Fibroblast of skin of back (primary cell): Measurements from ENCODE around the gene PTEN. TPM values are rescaled to one million over a fixed set of nuclear protein-coding genes. Genes with fewer than 3 reads are reported as not detected.
"Not testable (repeated sequence)": the region's sequence is repeated elsewhere in the genome, so short reads cannot be mapped to it uniquely, and the experiment has no call there.

Experiments used
- DNase-seq: peaks from one replicate; pipeline ENCODE4 v3.0.0-alpha.2; 2013
- polyA plus RNA-seq, 2 experiments: library from polyadenylated mRNA; unstranded; fragments of 120-200 nt; gene quantifications; one replicate each; pipeline ENCODE4 v1.2.1, GENCODE V29; 2013; ENCODE audit not compliant: insufficient read length in 2 of 2

Gene PTEN
- polyA plus RNA-seq (2013, experiment 1 of 2; ENCODE audit: insufficient read length) = 59.9 TPM
- 79.4 TPM for polyA plus RNA-seq (2013, experiment 2 of 2; ENCODE audit: insufficient read length)

DNA sequence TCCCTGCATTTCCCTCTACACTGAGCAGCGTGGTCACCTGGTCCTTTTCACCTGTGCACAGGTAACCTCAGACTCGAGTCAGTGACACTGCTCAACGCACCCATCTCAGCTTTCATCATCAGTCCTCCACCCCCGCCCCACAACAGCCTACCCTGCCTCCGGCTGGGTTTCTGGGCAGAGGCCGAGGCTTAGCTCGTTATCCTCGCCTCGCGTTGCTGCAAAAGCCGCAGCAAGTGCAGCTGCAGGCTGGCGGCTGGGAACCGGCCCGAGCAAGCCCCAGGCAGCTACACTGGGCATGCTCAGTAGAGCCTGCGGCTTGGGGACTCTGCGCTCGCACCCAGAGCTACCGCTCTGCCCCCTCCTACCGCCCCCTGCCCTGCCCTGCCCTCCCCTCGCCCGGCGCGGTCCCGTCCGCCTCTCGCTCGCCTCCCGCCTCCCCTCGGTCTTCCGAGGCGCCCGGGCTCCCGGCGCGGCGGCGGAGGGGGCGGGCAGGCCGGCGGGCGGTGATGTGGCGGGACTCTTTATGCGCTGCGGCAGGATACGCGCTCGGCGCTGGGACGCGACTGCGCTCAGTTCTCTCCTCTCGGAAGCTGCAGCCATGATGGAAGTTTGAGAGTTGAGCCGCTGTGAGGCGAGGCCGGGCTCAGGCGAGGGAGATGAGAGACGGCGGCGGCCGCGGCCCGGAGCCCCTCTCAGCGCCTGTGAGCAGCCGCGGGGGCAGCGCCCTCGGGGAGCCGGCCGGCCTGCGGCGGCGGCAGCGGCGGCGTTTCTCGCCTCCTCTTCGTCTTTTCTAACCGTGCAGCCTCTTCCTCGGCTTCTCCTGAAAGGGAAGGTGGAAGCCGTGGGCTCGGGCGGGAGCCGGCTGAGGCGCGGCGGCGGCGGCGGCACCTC, at the start of gene PTEN, which contains the start of gene KLLN:
PTEN (plus strand) TSS at position 573 of the 891 bp plus-strand sequence. CDS start 845 bp downstream, outside the sequence.
KLLN (minus strand) TSS at position 481 of the 891 bp plus-strand sequence. CDS start 1,046 bp downstream, outside the sequence.
- DNase-seq = peak; percentile 92

DNA sequence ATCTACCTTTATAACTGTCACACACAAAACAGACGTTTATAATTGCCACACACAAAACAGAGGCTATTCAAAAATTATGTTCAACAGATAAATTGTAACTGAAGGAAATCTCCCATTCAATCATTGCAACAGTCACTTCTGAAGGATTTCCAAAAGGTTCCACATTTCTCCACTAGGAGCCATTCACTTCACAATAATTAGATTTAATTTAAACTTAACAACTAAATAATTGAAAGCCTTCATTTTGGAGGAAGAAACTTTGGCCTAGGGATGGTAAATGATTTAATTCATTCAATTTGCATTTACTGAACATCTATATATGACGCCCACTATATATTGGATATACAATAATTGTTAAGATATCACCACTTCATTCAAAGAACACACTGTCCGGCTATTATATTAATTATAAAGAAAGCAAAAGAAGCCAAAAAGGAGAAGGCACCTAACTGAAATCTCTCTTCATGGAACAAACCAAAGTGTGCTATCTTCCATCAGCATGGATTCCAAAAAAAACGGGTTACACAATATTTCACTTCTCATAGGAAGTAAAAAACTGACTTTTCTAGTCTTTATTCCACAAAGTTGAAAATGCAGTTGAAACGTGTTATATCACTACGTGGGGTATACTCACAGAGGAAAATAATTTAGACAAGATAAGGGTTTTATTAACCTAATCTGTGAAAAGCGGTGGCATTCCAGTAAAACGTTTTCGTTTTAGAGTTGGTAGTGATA, 47.1 kb upstream of the PTEN start:
- peak; percentile 6 for DNase-seq

DNA sequence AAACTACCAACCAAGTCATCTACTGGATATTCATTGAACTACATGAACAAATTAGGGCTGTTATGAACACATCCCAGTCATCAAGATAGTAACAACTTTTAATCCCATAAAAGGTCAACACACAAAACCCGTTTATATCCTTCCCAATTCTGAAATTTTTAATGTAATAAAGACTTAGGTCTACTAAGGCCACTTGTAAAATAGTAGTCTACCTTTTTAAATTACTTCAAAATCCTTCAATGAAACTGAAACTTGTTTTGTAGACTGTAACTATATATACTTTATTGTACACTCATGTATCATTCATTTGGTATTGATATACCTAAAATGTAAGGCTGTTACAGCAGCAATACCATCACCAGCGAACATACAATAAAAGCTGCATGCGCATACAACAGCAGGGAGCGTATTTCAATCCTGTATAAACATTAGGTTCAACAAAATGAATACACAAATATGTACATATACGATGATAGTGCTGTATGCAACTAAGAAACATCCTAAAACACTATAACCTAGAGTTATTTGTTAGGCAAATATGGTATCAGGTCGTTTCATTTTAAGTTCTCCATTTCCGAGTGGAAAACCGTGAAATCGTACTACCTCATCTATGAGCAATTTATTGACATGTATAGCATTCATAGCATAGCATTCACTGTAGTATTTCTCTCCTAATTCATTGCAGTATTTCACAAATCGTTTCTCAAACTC, 46.4 kb upstream of the PTEN start:
- peak; percentile 6 for DNase-seq

DNA sequence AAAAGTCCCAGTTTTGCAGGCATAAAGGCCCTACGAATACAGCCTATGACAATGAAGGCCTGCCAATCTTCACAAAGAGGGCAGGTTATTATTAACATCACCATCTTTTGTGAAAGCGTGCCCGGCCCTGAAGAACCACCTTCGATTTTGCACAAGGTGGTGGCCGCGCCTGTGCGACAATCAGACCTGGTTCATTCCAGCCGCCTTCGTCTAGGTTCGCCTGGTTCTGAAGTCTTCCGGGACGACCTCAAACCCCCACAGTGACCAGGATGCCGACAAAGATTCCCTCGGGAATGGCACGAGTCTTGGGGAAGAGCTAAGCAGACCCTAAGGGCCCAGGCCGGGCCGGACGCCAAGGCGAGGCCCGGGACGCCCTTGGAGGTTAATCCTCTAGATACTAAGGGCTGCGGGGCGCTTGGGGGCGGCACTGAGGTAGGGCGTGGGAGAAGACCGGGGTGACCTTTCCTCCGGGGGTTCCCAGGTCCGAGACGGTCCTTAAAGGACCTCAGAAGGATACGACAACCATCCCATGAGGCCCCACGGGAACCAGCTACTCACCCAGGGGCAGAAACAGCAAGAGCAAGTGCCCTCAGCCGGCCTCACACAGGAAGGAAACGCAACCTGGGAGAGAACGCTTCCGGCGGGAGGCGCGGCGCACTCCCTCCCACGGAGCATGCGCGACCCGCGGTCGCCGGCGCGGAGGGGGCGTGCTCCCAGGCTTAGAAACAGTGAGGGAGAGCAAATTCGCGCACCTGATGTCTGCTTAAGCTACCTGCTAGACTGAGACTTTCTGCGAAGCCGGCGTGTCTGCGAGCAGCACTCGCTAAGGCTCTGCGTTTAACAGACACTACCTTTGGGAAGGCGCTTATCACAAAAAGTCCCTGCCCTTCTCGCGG, 45.6 kb upstream of the PTEN start, which contains the start of gene ATAD1:
ATAD1 (minus strand) TSS at position 618 of the 896 bp plus-strand sequence. CDS start 3,627 bp downstream, outside the sequence.
- DNase-seq = peak; percentile 85

DNA sequence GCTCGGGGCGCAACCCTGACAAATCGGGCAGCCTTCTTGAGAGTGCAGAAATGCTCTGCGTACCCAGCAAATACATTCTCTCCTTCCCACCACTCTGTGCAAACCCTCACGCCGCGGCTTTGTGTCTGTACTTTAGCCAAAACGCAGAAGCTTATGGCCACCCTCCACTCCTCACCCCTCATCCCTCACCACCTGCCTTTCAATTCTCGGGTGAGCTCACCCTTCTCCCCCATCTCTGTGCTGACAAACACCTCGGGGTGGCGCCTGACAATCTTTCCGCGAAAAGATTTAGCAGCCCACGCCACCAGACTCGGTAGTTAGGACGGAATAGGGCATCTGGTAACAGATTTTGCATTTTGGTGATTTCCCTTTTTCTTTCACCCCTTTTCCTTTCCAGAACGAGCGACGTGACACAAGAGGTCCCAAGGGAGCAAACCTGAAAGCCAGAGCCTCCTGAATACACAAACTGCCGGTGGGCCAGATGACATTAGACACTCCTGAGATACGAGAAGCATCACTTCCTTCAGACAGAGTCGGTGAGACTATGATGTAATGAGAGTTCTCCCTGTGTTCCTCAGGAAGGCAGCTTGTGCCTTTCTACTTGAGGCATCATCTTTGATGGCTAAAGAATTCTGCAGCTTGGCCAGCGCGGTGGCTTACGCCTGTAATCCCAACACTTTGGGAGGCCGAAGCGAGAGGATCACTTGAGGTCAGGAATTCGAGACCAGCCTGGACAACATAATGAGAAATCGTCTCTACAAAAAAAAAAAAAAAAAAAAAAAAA, 44.7 kb upstream of the PTEN start:
- peak; percentile 26 for DNase-seq

DNA sequence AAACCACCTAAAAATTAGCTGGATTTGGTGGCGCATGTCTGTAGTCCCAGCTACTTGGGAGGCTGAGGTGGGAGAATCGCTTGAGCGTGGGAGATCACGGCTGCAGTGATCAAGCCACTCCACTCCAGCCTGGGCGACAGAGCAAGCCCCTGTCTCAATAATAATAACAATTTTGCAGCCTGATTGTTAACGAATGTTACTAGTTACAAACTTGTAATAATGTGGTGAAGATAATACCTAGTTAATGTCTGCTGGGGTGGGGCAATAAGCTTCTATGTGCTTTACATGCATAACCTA, 44.2 kb upstream of the PTEN start:
- no peak for DNase-seq

DNA sequence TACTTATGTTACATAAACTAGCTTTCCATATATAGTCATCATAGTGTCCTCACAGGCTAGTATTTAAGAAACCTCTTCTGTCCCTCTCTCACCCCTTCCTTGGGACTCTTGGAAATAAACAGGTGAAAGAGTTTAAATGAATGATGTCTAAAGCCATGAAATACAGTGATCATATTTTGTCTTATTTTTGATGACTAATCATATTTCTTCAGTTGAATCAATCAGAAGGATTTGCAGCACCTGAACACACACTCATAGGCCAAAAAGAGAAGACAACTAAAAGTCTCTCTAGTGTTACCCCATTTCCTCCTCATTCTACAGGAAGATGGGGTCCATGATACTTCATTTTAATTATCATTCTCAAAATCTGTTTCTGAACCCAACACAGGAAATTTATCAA, 36.8 kb upstream of the PTEN start:
- DNase-seq = no peak

DNA sequence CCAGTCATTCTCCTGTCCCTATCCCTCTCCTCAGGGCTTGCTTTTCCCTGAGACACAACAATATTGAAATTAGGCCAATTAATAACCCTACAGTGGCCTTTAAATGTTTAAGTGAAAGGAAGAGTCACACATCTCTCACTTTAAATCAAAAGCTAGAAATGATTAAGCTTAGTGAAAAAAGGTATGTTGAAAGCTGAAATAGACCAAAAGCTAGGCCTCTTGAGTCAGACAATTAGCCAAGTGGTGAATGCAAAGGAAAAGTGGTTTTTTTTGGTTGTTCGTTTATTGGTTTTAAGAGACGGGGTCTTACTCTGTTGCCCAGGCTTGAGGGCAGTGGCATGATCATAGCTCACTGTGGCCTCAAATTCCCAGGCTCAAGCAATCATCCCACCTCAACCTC, 35.7 kb upstream of the PTEN start:
- DNase-seq = no peak

DNA sequence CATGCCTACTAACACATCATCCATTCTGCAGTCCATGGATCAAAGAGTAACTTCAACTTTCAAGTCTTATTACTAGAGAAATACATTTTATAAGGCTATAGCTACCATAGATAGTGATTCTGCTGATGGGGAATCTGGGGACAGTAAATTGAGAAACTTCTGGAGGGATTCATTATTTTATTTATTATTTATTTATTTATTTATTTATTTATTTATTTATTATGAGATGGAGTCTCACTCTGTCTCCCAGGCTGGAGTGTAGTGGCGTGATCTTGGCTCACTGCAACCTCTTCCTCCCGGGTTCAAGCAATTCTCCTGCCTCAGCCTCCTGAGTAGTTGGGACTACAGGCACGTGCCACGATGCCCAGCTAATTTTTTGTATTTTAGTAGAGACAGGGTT, 34.4 kb upstream of the PTEN start:
- not testable (repeated sequence) for DNase-seq

DNA sequence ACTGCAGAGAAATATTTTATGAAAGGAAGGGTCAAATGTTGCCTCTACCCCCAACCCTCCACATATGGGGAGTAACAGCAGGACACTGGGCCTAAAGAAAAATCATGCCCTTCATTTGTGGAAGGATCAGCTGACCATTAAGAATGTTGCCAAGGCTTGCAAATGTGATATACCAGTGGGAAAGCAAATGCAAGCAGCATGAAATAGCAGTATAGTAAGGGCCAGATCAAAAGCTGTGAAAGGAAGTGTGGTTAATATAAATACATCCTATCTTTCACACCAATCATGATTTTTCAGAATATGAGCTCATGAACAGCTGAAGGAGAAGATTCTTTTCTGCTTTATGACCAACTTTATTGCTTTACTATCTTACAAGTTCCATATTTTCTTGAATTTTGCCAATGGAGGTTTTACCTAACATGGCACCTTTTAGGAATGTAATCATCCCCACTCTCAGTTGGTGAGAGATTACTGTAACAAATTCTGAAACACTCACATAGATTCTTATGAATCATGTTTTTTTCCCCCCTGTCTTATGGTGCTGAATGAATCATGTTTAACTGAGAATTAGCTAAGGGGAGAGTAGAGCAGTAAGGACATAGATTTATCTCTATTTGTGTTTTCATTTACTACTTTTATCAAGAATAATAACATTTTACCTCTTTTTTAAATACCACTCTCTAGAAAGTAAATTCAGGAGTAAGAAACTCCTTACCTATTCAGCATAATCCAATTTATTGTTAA, 33.3 kb upstream of the PTEN start:
- no peak for DNase-seq

DNA sequence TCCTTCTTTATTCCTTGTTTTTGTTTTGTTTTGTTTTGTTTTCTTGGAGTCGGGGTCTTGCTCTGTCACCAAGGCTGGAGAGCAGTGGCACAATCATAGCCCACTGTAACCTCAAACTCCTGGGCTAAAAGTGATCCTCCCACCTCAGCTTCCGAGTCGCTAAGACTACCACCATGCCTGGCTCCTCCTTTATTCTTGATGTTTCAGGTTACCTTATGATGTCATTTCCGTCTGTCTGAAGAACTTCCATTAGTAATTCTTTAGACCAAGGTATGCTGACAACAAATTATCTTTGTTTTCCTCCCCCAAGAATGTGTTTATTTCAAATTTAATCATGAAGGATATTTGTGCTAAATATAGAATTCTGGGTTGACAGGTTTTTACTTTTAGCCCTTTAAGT, 27.3 kb upstream of the PTEN start:
- DNase-seq = no peak

DNA sequence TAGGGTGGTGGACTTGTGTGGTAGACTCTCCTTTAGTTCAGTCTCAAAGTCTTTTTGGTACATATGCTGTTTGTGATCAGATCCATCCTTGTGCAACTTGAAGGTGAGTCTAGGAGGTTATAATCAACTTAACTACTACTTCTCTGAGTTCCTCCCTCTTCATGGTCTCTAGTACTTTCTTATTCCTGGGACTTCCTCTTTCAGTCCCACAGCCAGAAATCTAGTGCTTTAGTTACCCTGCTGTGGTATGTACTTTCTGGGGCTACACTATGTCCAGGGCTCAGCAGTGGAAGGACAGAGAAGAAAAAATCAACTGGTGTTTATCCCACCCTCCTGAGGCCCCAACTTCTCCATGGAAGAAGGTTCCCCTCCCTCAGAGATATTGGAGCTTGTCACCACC, 26.0 kb upstream of the PTEN start:
- DNase-seq = no peak

DNA sequence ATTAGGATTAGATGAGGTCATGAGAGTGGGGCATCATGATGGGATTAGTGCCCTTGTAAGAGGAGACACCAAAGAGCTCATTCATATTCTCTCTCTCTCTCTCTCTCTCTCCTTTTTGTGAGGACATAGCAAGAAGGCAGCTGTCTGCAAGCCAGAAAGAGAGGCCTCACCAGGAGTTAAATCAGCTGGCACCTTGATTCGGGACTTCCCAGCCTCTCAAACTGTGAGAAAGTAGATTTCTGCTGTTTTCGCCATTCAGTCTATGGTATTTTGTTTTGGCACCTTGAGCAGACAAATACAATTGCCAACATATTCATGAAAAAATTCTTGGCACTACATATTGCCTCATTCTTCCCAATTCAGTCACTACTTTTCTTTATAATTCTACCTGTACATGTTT, 24.8 kb upstream of the PTEN start:
- DNase-seq = no peak

DNA sequence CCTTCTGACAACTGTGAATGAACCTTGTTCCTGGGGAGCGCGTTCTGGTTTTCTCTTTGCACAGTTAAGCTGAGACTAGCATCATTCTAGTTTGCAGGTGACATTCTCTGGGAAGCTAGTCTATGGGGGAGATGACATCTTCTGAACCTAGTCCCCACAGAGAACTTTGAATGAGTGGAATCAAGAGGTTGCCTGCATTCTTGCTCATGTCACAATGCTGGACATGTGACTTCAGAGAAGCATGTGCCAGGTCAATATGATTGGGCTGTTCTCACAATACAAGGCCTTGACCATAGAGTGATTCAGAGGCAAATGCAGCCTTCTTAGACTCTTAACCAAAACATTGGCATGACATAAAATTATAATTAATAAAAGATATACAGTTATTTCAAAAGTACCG, 22.2 kb upstream of the PTEN start:
- DNase-seq = no peak

DNA sequence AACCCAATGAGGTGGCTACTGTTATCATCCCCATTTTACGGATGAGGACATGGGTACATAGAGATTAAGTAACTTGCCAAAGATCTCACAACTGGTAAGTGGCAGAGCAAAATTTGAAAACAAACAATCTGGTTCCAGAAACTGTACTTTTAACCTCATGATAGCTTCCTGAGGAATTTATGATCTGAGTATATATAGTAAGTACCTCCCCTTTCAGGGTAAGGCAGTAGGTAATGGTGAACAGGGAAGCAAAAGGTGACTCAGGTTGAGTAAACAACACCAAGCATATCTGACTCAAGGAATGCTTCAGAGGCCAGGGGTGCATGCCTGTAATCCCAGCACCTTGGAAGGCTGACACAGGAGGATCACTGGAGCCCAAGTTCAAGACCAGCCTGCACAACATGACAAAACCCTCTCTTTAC, 21.2 kb upstream of the PTEN start:
- no peak for DNase-seq

DNA sequence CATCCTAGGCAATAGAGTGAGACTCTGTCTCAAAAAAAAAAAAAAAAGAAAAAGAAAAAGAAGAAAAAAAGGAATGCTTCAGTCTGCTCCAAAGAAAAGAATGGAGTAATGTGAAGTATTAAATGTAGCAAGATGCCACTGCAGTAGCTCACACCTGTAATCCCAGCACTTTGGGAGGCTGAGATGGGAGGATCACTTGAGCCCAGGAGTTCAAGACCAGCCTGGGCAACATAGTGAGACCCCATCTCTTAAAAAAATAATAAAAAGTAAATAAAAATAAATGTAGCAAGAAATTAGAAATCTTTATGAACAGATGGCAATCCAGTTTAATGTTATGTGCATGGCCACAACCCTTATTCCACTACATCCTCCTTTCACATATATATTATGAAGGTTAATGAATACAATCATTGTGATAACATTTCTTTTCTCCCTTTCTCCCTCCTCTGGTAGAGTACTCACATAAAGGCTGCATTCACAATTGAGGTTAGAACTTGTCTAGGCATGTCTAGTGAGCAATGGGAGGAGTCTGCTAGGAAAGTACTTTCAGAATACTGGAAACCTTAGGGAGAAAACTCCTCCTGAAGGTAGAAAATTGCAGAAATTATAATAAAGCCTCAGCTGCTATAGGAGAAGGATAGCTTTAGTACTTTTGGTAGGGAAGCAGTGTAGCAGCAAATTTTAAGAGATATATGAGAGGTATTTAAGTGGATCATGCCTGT, 20.5 kb upstream of the PTEN start:
- DNase-seq = peak; percentile 68

DNA sequence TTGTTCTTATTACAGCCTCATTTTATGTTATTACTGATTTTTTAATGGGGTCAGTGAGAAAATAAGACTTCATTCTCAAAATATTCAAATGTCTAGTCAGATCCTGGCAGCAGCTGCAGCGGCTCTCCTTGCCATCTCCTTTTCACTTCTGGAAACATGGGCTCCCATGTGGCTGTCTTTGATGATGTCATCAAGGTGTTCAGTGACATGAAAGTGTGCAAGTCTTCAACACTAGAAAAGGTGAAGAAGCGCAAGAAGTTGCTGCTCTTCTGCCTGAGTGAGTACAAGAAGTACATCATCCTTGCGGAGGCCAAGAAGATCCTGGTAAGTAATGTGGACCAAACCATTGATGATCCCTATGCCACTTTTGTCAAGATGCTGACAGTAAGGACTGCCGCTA, 19.7 kb upstream of the PTEN start:
- DNase-seq = no peak

DNA sequence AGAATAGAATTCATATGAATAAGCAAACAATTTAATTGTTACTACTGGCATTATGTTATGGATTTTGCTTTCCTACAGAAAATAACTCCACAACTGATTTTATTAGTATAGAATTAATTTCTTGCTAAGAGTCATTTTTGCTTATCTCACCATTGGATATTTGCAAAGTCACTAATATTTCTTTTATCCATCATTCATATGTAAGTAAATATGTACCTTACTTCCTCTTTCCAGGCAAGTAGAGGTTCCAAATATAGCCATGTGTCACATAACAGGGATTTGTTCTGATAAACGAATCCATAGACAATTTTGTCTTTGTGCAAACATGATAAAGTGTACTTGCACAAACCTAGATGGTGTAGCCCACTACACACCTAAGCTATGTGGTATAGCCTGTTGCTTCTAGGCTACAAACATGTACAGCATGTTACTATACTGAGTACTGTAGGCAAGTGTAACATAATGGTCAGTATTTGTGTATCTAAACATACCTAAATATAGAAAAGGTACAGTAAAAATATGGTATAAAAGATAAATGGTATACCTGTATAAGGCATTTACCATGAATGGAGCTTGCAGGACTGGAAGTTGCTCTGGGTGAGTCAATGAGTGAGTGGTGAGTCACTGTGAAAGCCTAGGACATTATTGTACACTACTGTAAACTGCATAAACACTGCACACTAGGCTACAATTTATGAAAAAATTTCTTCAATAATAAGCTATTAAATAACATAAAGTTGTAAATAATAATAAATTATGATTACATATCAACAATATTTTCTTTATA, 18.4 kb upstream of the PTEN start:
- DNase-seq = peak; percentile 64

DNA sequence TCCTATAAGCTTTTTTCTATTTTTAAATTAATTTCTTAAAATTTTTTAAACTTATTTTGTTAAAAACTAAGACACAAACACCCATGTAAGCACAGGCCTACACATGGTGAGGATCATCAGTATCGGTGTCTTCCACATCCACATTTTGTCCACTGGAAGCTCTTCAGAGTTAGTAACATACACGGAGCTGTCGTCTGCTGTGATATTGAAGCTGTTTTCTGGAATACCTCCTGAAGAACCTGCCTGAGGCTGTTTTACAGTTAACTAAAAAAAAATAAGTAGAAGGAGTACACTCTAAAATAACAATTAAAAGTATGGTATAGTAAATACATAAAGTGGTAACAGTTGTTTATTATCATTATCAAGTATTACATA, 17.8 kb upstream of the PTEN start:
- DNase-seq = no peak
